IPS-18c (cell line): Measurements from ENCODE around the gene PXDC1.
"Not testable (repeated sequence)": the region's sequence is repeated elsewhere in the genome, so short reads cannot be mapped to it uniquely, and the experiment has no call there.

Source experiments
- H3K4me3 ChIP-seq: 2 replicates; pipeline ENCODE4 v1.7.0; 2013; ENCODE audit warnings: low read depth, mild to moderate bottlenecking, low read length, moderate library complexity; ENCODE audit not compliant: insufficient read depth
- H3K9me3 ChIP-seq: one replicate; pipeline ENCODE4 v1.6.1; 2013; ENCODE audit warnings: mild to moderate bottlenecking, low read length, moderate library complexity; ENCODE audit not compliant: control insufficient read depth, insufficient read depth

PXDC1 gene

GRCh38 chr6:3677351-3677750, 74.2 kb downstream of the PXDC1 start:
- not testable (repeated sequence) for H3K9me3 ChIP-seq, H3K4me3 ChIP-seq
